HG03159 (cell line): ENCODE measurements around the gene RPL38.

Experiments
- ATAC-seq: cut with Tn5 transposase; IDR thresholded peaks from one replicate; pipeline ENCODE4 v1.9.1; 2021; ENCODE audit warnings: mild to moderate bottlenecking, moderate library complexity; ENCODE audit not compliant: unreplicated experiment

The RPL38 gene

GRCh38 chr17:74203439-74204240 is at the start of gene RPL38:
TSS of gene RPL38 (plus strand) at chr17:74203678. CDS start at chr17:74203956, 278 bp downstream.
- peak; percentile 60 for ATAC-seq

DNA sequence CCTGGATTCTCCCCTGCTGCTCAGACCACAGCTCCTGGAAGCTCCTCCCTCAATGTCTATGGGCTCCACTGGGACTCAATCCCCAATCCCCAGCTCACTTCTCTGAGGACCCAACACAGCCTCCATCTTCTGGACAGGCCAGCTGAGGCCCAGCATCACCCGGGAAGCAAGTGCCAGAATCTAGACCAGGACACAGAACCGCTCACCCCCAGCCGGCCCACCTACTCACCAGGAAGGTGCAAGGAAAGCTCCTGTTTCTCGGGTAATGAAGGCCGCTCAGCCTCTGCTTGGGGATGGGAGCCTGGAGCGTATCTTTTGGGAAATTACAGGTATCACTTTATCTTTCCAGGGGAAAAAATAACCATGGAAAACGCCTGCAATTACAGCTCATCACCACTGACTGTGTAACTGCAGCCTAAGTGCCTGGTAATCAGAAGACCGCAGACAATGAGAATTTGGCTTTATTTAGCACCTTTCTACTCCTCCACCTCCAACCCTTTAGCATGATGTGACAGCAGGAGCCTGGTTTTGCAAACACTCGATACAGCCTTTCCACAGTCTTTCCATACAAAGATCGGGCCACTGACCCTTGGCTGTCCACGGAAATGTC is 49.6 kb upstream of the RPL38 start:
- no peak for ATAC-seq

DNA sequence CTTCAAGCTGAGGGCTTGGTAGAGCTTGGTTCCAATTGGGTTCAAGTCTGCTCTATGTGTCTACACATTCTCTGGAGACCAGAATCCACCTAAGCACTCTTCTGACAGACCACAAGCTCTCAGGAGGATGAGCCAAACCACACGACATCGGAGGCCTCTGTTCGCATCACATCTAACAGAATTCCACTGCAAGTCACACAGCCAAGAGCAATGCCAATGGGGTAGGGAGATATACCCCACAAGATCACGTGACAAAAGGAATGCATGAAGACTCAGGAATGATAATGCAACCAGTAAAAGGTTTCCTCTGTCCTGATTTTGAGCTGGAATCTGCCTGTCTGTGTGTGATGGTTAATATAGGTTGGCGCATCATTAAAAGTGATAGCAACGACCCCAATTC is 46.6 kb upstream of the RPL38 start:
- no peak for ATAC-seq

GRCh38 chr17:74157366-74157765 is 46.1 kb upstream of the RPL38 start:
- ATAC-seq: no peak

- ATAC-seq: no peak
Measured at GRCh38 chr17:74158761-74159160, 44.7 kb upstream of the RPL38 start.

- ATAC-seq: no peak
Measured at GRCh38 chr17:74159226-74159840, 44.1 kb upstream of the RPL38 start.

DNA sequence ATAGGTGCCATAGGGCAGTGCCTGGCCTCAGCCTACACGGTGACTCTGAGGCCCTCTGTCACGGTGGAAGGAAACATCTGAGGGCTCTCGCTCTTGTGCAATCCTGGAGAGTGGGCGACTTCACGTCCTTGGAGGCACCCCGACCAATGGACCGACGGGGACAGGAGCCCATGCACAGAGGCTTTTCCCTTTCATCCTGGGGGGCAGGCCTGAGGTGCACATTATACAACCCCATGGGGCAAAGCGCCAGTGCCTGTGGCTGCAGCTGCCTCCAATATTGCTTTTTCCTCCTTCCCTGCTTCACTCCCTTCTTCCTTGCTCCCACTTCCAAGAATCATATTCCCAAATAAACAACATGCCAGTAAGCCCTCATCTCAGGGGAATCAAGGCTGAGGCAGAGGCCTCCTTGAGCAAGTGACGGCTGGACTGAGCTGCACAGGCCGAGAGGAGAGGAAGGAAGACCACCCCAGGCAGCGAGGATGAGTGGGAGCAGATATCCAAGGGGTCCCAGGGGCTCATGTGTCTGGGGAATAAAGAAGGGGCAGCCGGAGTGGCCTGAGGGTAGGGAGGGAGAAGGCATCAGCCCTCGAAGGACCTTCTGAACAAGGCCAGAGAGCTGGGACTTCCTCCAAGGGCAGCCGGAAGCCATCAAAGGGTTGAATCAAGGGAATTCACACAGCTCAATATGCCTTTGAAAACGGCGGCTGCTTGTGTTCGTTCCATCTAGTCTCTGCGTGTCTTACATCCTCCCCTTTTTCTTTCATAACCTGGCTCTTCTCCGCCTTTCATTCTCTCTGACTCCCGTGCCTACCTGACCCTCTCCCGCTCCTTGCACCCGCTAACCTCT is 42.6 kb upstream of the RPL38 start:
- no peak for ATAC-seq

GRCh38 chr17:74161503-74161875 is 42.0 kb upstream of the RPL38 start:
- ATAC-seq: no peak

DNA sequence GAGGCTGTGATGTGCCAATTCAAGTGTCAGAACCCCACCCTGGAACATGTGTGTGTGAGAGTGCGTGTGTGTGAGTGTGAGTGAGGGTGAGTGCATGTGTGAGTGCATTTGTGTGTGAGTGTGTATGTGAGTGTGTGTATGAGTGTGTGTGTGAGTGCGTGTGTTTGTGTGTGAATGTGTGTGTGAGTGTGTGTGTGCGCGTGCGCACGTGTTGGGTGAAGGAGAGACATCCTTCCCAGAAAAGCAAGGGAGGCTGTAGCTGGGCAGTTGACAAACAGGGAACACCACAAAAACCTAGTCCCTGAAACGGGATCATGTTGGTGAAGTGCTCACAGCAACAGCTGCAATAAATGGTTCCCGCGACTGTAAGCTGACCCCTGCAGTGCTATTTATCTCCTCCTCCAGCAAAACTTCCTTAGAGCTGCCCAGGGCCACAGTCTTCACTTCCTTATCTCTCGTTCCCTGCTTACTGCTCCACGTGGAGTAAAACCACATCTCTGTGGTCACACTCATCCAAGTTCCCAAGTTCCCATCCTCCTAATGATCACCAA is 40.1 kb upstream of the RPL38 start:
- no peak for ATAC-seq

GRCh38 chr17:74163836-74164235 is 39.6 kb upstream of the RPL38 start:
- ATAC-seq: no peak

GRCh38 chr17:74164446-74165045 is 38.9 kb upstream of the RPL38 start:
- ATAC-seq: no peak

DNA sequence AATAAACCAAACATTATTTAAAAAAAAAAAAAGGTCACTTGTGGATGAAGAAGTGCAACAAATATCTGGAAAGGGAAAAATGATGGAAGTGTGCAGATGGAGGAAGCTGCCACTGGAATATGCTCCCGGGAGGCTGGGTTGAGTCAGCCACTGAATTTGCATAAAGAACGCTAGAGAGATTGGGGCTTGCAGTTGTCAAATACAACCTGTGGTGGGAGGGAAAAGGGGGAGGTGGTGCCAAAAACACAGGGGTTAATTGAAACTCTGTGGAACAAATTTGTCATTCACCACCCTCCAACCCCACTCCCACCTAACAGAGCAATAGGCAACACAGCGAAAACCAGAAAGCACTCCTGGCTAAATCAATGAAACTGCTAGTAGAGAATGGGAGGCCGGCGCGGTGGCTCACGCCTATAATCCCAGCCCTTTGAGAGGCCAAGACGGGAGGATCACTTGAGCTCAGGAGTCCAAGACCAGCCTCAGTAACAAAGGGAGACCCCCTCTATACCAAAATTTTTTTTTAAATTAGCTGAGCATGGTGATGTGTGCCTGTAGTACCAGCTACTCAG is 37.6 kb upstream of the RPL38 start:
- ATAC-seq: no peak

DNA sequence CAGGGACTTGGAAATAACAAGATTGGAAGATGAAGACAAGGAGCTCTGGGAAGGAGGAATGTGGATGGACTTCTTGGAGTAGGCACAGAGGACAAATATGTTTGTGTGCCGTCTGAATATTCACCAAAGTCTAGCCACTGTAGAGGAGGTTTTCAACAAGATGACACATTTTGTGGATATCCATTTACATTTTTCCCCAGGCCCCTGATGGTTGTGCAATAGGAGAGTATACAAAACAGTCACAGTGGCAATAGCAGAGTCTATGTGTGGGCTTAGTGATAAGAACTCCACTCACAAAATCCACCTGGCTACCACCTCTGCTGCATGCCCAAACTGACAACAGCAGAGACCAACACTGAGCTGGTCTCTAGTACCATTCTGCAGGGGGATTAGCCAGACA is 32.6 kb upstream of the RPL38 start:
- ATAC-seq: no peak

- no peak for ATAC-seq
Measured at GRCh38 chr17:74172700-74173099, 30.8 kb upstream of the RPL38 start.

DNA sequence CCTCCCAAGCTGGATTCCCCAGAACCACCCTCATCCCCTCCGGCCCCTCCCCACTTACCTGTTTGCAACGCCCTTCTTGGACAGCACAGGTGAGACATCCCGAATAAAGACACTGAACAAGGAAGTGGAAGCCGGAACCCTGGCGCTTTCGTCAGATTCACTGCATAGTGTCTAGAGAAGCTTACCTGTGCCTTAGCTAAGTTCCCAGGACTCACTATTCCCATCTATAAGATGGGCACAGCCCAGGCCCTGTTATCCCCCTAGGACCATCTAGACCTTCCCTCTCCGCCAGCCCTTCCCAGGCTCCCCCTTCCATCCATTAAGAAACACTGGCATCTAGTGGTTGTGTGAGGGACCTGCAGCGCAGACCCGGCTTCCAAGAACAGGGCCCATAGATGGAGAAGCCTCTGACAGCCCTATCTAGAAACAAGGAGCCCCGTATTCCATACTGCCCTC is 26.9 kb upstream of the RPL38 start:
- ATAC-seq: no peak

- ATAC-seq: no peak
Measured at GRCh38 chr17:74177018-74177450, 26.4 kb upstream of the RPL38 start.

- no peak for ATAC-seq
Measured at GRCh38 chr17:74179576-74179975, 23.9 kb upstream of the RPL38 start.

DNA sequence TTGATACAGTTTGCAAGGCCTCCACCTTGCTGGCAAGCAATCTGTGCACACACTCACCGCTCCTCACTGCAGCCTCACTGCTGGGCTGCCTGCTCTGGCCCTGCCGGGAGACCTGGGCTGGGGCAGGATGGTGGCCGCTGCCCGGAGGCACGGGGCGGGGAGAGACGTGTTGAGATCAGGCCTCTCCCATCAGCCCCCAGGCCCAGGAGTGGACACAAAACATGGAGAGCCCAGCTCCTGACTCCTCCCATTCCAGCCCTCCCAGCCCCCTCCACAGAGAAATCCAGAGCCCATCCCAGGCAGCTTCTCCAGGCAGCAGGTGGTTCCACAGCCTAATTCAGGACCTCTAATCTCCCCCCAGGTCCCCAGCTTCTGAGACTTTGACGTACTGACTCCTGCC is 23.1 kb upstream of the RPL38 start:
- no peak for ATAC-seq

- no peak for ATAC-seq
Measured at GRCh38 chr17:74181341-74181740, 22.1 kb upstream of the RPL38 start.
